ENCODE measurements around the gene CFI.

The CFI gene

GRCh38 chr4:109729718-109730618 is 71.8 kb downstream of the CFI start, which contains the start of gene PLA2G12A:
PLA2G12A (minus strand) TSS chr4:109730070; CDS start chr4:109729809, 261 bp downstream.
- DNase-seq: peak; percentile 77

GRCh38 chr4:109729117-109729717 is 72.6 kb downstream of the CFI start:
- DNase-seq: peak; percentile 53

GRCh38 chr4:109728385-109728784 is 73.4 kb downstream of the CFI start:
- DNase-seq: peak; percentile 12

- DNase-seq: no peak
Measured at GRCh38 chr4:109723110-109723509, 78.7 kb downstream of the CFI start.

- DNase-seq: no peak
Measured at GRCh38 chr4:109722357-109722756, 79.4 kb downstream of the CFI start.

- DNase-seq: no peak
Measured at GRCh38 chr4:109721033-109721432, 80.8 kb downstream of the CFI start.

GRCh38 chr4:109719604-109720003 is 82.2 kb downstream of the CFI start:
- no peak for DNase-seq

- DNase-seq: no peak
Measured at GRCh38 chr4:109718759-109719158, 83.0 kb downstream of the CFI start.

GRCh38 chr4:109713500-109713899 is 88.3 kb downstream of the CFI start:
- no peak for DNase-seq

- DNase-seq: no peak
Measured at GRCh38 chr4:109708990-109709389, 92.8 kb downstream of the CFI start.

- DNase-seq: no peak
Measured at GRCh38 chr4:109708435-109708834, 93.4 kb downstream of the CFI start.

GRCh38 chr4:109703664-109704361 is 98.0 kb downstream of the CFI start:
- DNase-seq: peak; percentile 50

- DNase-seq: peak; percentile 93
Measured at GRCh38 chr4:109702950-109703663, 98.7 kb downstream of the CFI start, which contains the start of gene CASP6. CASP6 (minus strand) TSS chr4:109703445; CDS start chr4:109703395, 50 bp downstream.

GRCh38 chr4:109701566-109702410 is 100.0 kb downstream of the CFI start:
- DNase-seq: peak; percentile 43

GRCh38 chr4:109699553-109700225 is 102.1 kb downstream of the CFI start:
- no peak for DNase-seq

- DNase-seq: no peak
Measured at GRCh38 chr4:109698656-109699055, 103.1 kb downstream of the CFI start.

GRCh38 chr4:109691411-109691920 is 110.3 kb downstream of the CFI start:
- DNase-seq: no peak
